Posterior vena cava (tissue), 2 donors: ENCODE results near the gene AMBRA1. TPM values are rescaled to one million over a fixed set of nuclear protein-coding genes. Genes with fewer than 3 reads are reported as not detected.
A peak's percentile ranks its signal among the peaks of the same experiment; 100 is the strongest.

Source experiments
- DNase-seq: peaks from one replicate; pipeline ENCODE4 v3.0.0-alpha.2; 2020; ENCODE audit warnings: low spot score
- intact Hi-C, 2 donors: fragments of 100-400 bp; cut with DNase I; formaldehyde crosslinking; loops; one replicate each; pipeline versions ENCODE4 v1.14.1 to v1.14.2; 2022 to 2023
- total RNA-seq, 2 donors: library from RNA; stranded (reverse); fragmentation: NEBNext Ultra II Directional; extraction: Animal tissue kit (Norgen Biotek cat#: 25700); gene quantifications; one replicate each; pipeline ENCODE4 v1.2.1, GENCODE V29; 2021
- donor health status: DM: yes; HTN: yes; CAD: no.
- donor health status: DM: yes; HTN: yes; CAD: no.

AMBRA1 gene
- total RNA-seq, 2 donors from 2014 or later = 25.9 to 27.3 TPM

DNA sequence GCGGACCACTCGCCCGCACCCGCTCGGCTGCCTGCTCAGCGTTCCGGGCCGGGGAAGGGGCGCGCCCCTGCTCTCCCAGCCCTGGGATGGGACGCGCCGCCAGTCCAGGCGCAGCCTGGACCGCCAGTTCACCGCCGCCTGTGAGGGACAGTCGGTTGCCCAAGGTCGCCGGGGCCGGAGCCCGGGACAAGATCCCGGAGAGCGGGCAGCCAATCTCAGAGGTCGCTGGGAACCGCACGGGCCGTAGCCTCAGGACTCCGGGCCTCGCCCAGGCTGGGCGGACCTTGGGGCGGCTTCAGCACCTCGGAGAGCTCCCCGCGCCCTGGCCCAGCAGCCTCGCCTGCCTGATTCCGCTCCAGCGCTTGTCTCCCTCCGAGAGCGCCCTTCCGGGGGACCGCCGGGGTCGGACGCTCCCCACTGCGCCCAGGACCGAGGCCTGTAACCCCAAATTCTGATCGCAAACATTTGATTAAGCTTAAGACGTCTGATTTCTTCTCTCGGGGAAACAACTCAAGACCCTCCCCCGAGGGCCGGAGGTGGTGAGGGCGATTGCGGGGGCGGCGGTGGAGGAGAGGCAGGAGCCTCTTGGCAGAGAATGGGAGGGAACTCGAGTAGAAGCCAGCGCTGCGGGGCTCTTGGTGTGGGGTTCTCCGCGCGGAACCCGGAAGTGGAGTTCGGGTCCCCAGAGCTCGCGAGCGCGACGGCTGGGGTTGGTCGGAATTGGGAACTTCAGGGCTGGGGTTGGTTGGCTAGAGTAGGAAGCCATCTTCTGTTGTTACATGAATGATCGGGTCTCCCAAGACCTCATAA, 201.2 kb downstream of the AMBRA1 start:
- DNase-seq = peak; percentile 96
- intact Hi-C loops = loop anchor here (2.0 to 10.0 kb wide), 2 partner anchors 132 to 142 kb away; no protein-coding TSS in a partner anchor

DNA sequence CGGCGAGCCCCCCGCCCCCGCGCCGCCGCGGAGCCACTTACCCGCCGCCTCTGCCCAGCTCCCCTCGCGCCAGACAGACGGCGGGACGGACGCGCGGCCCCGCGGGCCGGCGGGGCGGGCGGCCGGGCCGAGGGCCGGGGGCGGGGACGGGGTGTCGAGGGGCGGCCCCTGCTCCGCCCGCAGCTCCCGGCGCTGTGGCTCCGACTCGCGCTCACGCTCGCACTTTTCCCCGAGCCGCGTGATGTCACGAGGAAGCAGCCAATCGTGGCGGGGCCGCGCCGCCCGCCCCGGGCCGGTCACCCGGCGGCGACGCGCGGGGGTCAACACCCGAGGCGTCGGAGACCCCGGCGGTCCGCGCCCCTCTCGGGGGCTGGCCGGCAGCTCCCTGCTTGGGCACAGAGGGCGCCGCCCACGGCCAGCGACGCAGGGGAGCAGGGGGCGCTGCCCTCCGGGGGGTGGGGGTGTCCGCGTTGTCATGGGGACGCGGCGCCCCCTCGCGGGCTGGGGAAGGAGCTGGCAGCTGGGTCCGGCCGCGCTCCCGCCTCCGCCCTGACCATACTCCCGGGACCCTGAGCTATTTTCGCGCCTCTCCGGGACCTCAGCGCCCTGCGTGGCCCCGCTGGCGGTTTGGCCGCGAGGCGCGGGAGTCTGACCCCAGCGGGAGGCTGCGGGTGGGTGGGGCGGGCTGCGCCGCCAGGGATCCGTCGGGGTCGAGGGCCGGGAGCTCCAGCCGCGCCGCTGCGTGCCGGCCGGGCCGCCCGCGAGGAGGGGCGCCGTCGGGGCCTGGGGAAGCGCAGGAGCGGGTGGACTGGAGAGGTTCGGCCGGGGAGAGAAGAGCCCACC, 202.0 kb downstream of the AMBRA1 start, which contains the start of gene CHRM4:
Gene CHRM4 (minus strand): TSS at position 199 of the 843 bp plus-strand sequence. CDS start 5,219 bp downstream, outside the sequence.
- no peak for DNase-seq
- intact Hi-C loops = loop anchor here (2.0 to 10.0 kb wide), 2 partner anchors 133 to 143 kb away; no protein-coding TSS in a partner anchor

DNA sequence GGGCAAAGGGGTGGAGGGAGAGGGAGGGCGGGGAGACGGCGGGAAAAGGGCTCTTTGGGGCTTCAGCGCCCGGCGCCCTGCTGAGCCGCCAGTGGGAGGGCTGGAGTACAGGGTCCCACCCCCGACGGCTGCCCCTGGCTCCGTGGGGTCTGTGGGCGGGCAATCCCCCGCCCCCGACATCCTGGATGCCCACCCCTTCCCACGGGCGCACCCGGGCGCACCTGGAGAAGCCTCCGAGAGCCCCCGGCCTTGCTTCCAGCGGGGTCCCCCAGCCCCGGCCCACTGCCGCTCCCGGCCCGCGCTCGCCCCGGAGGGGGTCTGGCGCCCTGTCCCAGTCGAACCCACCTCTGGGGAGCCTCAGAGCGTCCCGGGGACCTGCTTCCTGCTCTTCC, 202.6 kb downstream of the AMBRA1 start:
- no peak for DNase-seq
- intact Hi-C loops = loop anchor here in 1 of 2 donors (10.0 kb wide), 1 partner anchor 134 kb away; no protein-coding TSS in a partner anchor

DNA sequence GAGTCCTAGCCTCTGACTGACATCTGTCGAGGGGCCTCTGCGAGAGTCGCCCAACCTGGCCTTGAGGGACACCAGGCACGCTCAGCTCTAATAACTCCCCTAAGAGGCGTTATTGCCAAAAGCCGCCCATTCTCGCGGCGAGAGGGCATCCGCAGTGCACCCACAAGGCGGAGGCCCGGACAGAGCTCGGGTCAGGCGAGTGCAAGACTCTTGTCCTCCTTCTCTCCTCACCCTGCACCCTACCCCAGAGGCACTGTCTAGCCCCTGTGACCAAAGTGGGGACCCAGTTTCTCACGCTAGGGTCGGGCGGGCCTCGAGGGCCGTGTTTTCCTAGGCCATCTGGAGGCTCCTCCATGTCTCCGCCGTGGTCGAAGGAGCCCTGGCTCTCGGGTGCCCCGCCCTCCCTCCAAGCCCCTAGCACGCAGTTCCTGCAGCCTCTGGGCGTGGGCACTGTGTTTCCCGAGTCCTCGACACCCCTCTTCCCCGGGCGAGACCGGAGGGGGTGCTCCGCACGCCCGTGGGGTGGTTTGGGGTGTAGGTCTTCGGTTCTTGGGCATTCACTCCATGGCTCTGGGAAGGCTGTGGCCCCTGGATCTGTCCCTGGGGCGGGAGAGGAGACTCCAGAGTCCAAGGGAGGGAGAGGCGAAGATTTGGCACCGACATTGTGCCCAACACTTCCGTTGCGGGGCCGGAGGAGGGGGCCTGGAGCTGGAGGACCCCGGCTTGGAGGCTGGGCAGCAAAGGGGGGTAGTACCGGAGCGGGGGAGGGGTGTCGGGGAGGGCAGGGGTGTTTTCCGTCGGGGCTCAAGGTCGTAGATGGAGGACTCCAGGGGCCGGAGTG, 203.3 kb downstream of the AMBRA1 start:
- intact Hi-C loops = loop anchor here in 1 of 2 donors (10.0 kb wide), 1 partner anchor 134 kb away; no protein-coding TSS in a partner anchor
- DNase-seq = no peak

DNA sequence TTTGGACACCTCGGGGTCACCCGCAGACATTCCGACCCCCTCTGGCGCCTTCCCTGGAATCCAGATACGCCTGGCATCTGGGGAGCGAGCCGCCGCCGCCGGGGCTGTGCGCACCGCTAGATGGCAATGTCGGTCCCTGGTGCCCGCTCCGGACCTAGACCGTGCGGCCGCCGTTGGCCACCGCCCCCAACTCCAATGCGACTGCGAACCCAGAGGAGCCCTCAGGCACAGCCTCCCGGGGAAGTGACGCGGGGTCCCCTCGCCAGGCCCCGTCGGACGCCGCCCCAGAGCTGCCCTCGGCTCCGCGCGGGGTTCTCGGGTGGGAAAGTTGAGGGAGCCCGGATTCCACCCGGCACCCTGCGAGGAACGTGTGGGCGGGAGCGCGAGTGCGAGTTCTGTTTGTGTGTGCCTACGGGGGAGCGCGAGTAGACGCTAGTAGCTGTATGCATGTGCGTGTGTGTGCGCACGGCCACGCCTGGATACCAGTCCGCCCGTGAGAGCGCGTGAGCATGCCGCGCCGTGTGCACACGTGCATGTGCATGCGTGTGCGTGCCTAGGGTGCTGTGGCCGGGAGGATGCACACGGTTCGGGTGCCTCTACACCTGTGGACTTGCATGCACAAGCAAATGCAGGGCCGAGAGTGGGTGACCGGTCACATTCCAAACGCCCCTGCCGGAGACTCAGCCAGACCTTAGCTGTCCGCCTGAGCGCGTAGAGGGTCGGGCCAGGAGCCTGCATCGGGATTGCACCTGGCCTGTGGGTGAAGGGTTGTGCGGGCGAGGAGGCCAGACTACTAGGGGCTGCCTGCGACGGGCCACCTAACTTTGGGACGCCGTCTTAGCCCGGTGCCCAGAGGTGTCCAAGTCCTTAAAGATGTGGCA, 204.1 kb downstream of the AMBRA1 start:
- intact Hi-C loops = loop anchor here in 1 of 2 donors (10.0 kb wide), 1 partner anchor 135 kb away; no protein-coding TSS in a partner anchor
- peak; percentile 91 for DNase-seq

DNA sequence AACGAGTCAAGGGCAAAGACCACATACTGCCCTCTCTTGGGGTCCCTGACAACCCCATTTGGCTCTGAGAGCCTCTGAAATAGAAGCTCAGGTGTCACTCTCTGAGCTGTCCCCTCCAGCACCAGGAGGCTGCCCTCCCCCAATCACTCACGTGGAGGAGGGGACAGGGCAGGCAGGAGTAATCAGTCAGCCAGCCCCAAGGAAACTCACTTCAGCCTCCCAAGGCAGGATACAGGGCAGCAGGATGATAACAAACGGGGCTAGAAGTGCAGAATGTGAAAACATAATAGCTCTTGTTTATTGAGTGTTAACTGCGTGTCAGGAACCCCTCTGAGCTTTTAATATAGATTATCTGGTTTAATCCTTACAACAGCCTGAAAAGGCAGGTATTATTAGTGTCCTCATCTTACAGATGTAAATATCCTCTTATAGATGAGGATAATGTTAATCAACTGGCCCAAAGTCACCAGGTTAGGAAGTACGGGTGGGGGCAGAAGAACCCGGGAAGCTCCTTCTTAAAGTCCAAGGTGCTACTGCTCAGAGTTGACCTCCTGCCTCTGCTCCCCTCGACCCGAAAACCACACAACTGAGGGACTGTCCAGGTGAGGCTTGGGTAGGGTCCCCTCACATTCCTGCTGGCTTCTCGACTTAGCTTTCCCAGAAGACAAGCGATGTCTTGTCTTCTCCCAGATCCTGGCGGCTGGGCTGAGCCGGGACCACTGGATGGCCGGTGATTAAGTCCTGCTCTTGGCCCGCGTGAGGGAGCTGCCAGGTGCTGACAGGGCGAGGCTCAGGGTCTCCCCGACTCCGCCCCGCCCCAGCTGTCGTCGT, 205.0 kb downstream of the AMBRA1 start:
- intact Hi-C loops = no loop called here
- no peak for DNase-seq

DNA sequence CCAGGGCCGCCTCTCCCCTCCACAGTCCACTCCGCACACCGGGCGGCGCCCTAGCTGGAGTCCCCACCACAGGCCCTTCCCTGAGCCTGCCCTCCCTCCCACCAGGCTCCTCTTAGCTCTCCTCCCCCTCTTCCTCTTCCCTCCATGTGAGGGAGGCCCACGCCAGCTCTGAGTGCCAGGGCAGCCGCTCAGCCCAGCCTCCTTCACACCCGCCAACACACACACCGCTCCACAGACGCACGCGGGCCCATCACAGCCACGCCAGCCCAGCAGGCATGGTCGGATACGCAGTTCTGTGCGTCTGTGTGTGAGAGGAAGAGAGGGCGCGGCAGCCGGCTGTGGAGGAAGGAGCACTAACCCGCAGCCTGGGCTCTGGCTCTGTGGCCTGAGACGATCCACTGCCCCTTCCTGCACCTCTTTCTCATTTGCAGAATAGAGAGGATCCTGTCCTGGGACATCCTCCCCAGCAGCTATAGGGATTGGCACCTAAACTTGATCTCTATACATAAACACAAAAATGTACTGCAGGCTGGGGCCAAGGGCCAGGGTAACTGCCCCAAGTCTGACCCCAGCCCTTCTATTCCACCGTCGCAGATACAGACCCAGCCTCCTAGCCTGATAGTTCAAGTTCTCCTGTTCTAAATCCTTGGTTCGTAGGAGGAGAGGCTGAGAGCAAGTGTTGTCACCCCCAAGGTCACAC, 205.8 kb downstream of the AMBRA1 start:
- intact Hi-C loops = no loop called here
- no peak for DNase-seq

DNA sequence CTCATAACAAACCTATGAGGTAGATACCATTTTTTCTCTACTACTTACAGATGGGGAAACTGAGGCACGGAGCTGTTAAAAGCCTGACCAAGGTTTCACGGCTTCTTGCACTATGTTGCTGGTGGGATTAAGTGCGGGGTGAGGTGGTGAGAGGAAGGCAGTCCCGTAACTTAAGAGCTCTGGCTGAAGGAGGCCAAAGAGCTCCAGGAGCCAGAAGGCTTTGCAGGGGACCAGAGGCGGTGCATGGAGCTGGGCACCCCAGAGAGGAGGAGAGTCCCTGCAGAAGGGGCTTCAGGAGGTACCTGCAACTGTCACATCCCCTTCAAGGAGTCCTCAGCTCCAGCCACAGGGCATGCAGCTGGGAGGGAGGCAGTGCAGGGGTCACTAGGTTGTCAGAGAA, 206.4 kb downstream of the AMBRA1 start:
- intact Hi-C loops = no loop called here

DNA sequence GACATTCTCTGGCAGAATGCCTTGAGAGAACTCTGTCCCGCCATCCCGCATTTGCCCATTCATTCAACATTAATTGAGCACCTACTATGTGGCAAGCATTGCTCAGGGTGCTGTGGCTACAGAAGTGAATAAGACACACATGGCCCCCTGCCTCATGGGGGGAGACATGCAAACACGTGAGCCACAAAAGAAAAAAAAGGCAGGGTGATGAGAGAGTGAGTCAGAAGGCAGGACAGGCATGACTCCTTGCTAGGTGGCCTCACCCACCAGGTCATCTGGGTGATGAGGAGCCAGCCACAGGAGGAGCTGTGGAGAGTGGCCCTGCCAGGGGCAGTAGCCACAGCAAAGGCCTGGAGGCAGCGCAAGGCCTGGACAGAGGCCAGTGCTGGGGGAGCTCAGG, 207.1 kb downstream of the AMBRA1 start:
- intact Hi-C loops = no loop called here

More for the DNA sequence above, 206.4 kb downstream of the AMBRA1 start:
- no peak for DNase-seq

DNA sequence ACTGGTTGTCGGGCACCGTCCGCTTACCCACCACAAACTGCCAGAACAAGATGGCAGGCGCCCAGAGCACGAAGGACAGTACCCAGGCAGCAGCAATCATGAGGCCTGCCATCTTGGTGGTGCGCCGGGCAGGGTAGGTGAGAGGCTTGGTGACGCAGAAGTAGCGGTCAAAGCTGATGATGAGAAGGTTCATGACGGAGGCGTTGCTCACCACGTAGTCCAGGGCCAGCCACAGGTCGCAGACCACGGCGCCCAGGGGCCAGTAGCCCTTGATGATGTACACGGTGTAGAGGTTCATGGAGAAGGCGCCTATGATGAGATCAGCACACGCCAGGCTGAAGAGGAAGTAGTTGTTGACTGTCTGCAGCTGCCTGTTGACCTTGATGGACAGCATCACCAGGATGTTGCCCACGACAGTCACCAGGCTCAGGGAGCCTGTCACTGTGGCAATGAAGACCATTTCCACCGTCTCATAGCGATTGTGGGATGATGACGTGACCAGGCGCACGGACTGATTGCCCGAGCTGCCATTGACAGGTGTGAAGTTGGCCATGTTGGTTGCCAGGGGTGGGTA, 207.7 kb downstream of the AMBRA1 start:
- no peak for DNase-seq
- intact Hi-C loops = no loop called here

More for the DNA sequence above, 207.1 kb downstream of the AMBRA1 start:
- no peak for DNase-seq

DNA sequence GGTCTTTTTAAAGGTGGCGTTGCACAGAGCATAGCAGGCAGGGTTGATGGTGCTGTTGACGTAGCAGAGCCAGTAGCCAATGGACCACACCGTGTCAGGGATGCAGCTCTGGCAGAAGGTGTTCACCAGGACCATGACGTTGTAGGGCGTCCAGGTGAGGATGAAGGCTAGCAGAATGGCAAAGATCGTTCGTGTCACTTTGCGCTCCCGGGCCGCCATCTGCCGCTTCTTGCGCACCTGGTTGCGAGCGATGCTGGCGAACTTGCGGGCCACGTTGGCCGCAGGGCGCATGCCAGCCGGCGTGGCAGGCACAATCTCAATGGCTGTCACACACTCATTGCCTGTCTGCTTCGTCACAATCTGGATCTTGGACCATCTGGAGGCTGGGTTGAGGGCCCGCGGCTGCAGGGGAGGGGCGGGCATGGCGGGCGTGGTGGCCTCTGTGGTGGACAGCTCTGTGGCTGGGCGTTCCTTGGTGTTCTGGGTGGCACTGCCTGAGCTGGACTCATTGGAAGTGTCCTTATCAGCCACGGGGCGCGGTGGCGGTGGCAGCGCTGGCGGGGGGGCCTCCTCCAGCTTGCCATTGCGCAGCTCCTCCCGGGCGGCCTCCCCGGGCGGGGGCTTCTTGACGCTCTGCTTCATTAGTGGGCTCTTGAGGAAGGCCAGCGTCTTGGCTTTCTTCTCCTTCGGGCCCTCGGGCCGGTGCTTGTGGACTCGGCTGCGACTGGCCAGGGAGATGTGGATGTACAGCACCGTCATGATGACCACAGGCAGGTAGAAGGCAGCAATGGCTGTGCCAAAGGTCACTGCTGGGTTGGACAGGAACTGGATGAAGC, 208.4 kb downstream of the AMBRA1 start:
- intact Hi-C loops = no loop called here

DNA sequence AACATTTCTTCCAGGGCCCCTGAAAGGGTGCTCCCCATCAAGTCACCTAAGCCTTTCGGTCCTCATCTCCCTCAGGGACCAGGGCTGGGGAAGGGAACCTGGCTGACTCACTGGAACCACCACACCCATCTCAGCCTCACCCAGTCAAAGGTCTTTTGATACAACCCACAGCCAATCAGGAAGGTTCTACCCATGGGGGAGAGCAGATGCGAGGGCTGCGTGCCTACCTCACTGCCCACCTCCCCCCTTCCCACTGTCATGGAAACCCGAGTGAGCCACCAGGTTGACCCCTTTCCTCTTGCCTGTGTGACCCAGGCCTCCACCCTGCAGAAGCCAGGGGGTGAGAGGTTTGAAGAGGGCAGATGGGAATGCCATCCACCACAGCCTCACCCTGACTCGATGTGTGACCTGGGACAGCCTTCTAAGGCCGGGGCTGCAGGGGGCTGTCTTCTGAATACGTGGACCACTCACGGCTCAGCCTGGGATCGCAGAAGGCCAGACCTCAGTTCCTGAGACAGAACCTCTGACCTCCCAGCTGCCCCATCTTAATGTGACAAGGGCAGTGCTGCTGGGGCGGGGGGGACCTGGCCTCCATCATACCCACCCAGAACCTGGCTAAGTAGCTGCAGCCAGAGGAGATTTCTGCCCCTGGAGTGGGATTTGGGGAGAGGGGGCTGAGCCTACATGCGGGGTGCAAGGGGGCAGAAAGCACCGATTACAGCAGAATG, 209.7 kb downstream of the AMBRA1 start:
- no peak for DNase-seq
- intact Hi-C loops = no loop called here

More for the DNA sequence above, 208.4 kb downstream of the AMBRA1 start:
- DNase-seq = no peak

DNA sequence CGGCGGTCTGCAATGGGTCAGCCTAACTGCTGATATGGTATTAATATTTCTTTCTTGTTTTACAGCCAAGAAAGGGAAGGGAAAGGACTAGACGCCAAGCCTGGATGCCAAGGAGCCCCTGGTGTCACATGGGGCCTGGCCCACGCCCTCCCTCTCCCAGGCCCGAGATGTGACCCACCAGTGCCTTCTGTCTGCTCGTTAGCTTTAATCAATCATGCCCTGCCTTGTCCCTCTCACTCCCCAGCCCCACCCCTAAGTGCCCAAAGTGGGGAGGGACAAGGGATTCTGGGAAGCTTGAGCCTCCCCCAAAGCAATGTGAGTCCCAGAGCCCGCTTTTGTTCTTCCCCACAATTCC, 210.4 kb downstream of the AMBRA1 start:
- intact Hi-C loops = no loop called here
- DNase-seq = no peak

DNA sequence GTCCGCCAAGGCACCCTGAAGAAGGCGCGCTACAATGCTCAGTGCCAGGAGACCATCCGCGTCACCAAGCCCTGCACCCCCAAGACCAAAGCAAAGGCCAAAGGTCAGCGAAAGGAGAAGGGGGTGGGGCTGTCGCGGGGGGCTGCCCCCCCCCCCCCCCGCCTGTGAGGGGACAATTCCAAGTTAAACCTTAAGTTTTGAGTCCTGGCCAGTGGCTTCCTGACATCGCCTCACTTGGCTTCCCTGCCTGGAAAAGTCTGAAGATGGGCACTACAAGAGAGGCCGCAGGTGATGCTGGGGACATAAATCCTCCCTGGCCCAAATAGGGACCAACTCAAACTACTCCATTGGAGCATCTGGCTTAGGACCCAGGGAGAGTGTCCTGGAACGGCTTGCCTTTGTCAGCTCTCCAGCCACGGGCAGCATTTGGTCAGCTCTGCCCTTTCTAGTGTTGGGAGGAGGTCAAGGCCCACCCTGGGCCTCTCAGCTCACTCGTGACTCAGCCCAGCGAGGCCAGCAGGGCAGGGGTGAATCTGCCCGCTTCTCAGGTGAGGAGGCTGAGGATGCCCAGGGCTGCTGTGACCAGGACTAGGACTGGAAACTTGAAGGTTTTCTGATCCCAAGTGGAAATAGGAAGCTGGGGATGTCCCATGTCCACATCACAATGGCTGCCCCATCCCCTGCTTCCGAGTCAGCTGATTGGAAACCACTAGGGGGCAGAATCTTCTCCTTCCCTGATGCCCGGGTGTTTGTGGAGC, 211.0 kb downstream of the AMBRA1 start:
- intact Hi-C loops = no loop called here
- no peak for DNase-seq
